Keratinocyte (primary cell): Measurements from ENCODE around the gene TBCC.

Source experiments
- EZH2 ChIP-seq: IDR thresholded peaks from one replicate; pipeline ENCODE4 v1.6.1; 2012; ENCODE audit warnings: inconsistent platforms, mild to moderate bottlenecking, low read length, moderate library complexity
- TF ChIP-seq, protein P1 (sequence below), 3 experiments: IDR thresholded peaks in 1 of 3; conservative IDR thresholded peaks in 1 of 3; optimal IDR thresholded peaks in 1 of 3; 2 replicates in 2 of 3; 3 replicates in 1 of 3; pipeline versions ENCODE3 to v1.5.1; 2011; ENCODE audit warnings: low read length in 3 of 3, mild to moderate bottlenecking in 3 of 3, moderate library complexity in 2 of 3, control low read depth in 1 of 3, inconsistent platforms in 1 of 3; ENCODE audit not compliant: insufficient read depth in 2 of 3; ENCODE audit errors: extremely low read depth in 1 of 3

DNA sequence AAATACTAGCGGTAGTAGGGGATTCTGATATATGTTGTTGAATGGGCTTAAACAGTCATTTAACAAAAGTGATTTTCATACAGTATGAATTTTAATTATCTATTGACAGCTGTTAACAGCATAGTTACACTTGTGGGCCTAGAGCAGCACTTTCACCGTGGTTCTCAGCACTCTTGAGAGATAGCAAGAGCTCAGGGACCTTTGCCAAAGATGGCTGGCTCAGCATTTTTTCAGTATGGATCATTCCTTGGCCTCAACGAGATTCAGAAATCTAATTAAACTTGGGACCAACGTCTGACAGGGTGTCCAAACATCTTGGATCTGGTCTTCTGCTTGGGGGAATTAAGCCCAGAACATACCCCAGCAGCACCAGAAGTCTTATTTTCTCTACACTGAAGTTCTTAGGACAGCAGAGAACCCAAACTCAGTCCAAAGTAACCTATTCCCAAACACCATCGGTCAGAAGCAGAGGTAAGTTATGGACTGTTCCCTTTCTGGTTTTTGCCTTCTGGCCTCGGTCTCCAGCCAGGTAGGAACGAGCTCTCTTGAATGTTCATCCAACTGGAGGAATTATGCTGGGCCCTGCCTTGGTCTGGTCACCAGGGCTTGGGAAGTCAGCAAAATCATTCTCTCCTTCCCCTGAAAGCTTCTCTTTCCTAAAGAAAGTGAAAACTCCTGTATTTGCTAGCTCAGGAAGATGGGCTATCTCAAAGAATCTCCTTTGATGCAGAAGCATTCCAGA, 49.2 kb downstream of the TBCC start:
- TF ChIP-seq, protein P1, sequence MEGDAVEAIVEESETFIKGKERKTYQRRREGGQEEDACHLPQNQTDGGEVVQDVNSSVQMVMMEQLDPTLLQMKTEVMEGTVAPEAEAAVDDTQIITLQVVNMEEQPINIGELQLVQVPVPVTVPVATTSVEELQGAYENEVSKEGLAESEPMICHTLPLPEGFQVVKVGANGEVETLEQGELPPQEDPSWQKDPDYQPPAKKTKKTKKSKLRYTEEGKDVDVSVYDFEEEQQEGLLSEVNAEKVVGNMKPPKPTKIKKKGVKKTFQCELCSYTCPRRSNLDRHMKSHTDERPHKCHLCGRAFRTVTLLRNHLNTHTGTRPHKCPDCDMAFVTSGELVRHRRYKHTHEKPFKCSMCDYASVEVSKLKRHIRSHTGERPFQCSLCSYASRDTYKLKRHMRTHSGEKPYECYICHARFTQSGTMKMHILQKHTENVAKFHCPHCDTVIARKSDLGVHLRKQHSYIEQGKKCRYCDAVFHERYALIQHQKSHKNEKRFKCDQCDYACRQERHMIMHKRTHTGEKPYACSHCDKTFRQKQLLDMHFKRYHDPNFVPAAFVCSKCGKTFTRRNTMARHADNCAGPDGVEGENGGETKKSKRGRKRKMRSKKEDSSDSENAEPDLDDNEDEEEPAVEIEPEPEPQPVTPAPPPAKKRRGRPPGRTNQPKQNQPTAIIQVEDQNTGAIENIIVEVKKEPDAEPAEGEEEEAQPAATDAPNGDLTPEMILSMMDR (optimal IDR thresholded peaks at IDR 0.05 in 1 of 3, IDR thresholded peaks at IDR 0.05 in 1 of 3, conservative IDR thresholded peaks at IDR 0.05 in 1 of 3; ENCODE audit: extremely low read depth in 1 of 3, insufficient read depth in 2 of 3, low read length in 3 of 3): no peak
- no peak for TF ChIP-seq EZH2
